Fibroblast of pulmonary artery (primary cell): ENCODE results near the gene TIPARP.

Source experiments
- DNase-seq: peaks from one replicate; pipeline ENCODE4 v3.0.0-alpha.2; 2010; ENCODE audit warnings: low read depth
- H3K4me3 ChIP-seq: replicated peaks from 2 replicates; pipeline ENCODE4 v1.5.1; 2011; ENCODE audit warnings: low read depth, mild to moderate bottlenecking, control low read depth, low read length, moderate library complexity
- CTCF ChIP-seq: IDR thresholded peaks from 2 replicates; pipeline ENCODE4 v1.5.1; 2011; ENCODE audit warnings: mild to moderate bottlenecking, control low read depth, low read length, inconsistent platforms; ENCODE audit errors: missing control alignments

TIPARP gene

GRCh38 chr3:156689608-156690007, 15.2 kb downstream of the TIPARP start:
- TF ChIP-seq CTCF, result no peak
- no peak overlapping the region for H3K4me3 ChIP-seq
- DNase-seq, result no peak

GRCh38 chr3:156691920-156692319, 17.5 kb downstream of the TIPARP start:
- H3K4me3 ChIP-seq, result peak overlapping the region; percentile 42
- no peak for TF ChIP-seq CTCF
- DNase-seq, result peak; percentile 69

GRCh38 chr3:156693166-156693565, 18.8 kb downstream of the TIPARP start:
- TF ChIP-seq CTCF, result no peak
- H3K4me3 ChIP-seq, result no peak overlapping the region
- peak; percentile 61 for DNase-seq

GRCh38 chr3:156694536-156694935, 20.1 kb downstream of the TIPARP start:
- no peak for TF ChIP-seq CTCF
- no peak overlapping the region for H3K4me3 ChIP-seq
- DNase-seq, result no peak

GRCh38 chr3:156702367-156702766, 28.0 kb downstream of the TIPARP start:
- no peak for TF ChIP-seq CTCF
- no peak overlapping the region for H3K4me3 ChIP-seq
- DNase-seq, result no peak

GRCh38 chr3:156704370-156705036, 30.1 kb downstream of the TIPARP start:
- no peak for DNase-seq
- TF ChIP-seq CTCF, result no peak

GRCh38 chr3:156705761-156706616, 31.6 kb downstream of the TIPARP start:
- H3K4me3 ChIP-seq, result no peak overlapping the region
- TF ChIP-seq CTCF, result no peak
- no peak for DNase-seq

More at GRCh38 chr3:156704370-156705036, 30.1 kb downstream of the TIPARP start:
- no peak overlapping the region for H3K4me3 ChIP-seq
